GM18502 (cell line): Measurements from ENCODE around the gene RAPGEF4.

ENCODE experiments used
- ATAC-seq: cut with Tn5 transposase; IDR thresholded peaks from one replicate; pipeline ENCODE4 v1.9.1; 2021; ENCODE audit warnings: mild to moderate bottlenecking; ENCODE audit not compliant: unreplicated experiment, poor library complexity

Gene RAPGEF4

DNA sequence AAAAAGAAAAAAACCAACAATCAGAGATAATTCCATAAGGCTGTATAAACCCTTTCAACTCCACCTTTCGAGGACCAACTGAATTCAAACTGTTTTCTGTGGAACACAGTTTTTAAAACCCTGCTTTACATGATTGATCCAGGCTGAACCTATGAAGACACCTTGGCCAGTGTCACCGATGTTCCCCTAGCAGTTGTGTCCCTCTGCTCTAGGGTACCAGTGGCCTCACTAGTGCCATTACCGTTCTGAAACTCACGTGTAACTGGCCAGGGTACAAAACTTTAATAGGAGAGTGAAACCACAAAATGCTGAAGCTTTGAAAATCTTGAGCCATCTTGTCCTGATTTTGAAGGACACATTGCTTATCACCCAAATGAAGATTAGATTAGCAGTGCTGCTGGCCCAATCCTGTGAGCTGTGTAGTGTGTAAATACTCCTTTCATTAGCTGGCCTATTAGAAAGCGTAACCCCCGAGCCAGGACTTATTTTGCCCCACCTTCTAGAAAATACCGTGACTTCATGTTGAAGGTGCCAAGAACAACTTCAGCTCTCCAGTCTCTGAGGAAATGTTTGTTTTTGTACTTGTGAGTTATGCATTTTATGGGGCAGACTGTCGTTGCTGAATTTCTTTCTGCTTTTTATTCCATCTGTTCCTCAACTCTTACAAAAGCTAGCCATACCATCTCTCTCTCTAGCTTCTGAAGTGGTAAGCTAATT, 192.2 kb downstream of the RAPGEF4 start:
- ATAC-seq: no peak

- ATAC-seq: no peak
Measured at GRCh38 chr2:172928756-172929155, 193.1 kb downstream of the RAPGEF4 start.

- ATAC-seq: no peak
Measured at GRCh38 chr2:172929644-172930043, 194.0 kb downstream of the RAPGEF4 start.

DNA sequence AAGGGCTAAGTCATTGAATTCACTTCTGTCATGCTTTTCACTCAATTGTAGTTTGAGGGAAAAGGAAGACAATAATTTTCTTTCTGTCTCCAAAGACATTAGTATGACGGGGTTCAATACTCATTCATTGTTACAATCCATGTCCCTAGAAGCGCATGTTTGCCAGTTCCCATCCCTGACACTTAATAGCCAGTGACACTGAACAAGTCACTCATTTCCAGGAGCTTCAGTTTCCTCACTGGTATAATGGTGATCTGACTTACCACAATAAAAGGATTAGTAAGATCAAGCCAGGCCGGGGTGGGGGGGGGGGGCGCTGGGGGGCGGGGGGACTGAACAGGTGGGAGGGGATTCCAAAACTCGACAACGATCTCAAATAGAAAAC, 195.2 kb downstream of the RAPGEF4 start:
- no peak for ATAC-seq

DNA sequence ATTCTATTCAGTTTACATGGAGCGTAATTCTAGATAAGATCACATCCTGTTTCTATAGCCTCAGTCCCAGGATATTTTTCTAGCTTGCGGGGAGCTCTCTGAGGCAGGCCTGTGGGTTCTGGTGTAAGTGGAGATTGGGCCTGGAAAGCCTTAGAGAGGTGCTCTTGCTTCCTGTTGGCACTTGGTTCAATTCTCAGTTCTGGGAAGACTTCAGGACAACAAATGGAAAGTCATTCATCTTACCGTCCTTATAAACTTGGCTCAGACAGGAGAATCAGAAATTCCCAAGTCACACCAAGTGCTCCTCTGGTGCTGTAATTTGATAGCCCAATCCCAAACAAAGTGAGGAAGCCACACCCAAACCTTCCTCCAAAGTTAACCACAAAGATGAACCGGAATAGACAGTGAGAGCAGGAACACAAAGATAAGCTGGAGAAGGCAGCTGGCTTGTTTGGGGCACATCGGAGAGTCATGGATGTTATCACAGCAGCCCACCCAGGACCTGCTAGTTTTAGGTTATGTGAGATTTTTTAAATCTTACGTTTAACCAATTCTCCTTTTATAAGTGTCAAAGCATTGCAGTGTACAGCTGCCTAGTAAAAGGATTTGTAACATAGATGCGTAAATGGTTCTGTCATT, 195.7 kb downstream of the RAPGEF4 start:
- no peak for ATAC-seq

- ATAC-seq: no peak
Measured at GRCh38 chr2:172931918-172932520, 196.4 kb downstream of the RAPGEF4 start.

GRCh38 chr2:172937884-172938712, 202.5 kb downstream of the RAPGEF4 start:
- ATAC-seq: no peak

GRCh38 chr2:172938713-172939375, 203.2 kb downstream of the RAPGEF4 start:
- ATAC-seq: no peak

- no peak for ATAC-seq
Measured at GRCh38 chr2:172943539-172943938, 207.9 kb downstream of the RAPGEF4 start.

- ATAC-seq: no peak
Measured at GRCh38 chr2:172944022-172944793, 208.6 kb downstream of the RAPGEF4 start.

DNA sequence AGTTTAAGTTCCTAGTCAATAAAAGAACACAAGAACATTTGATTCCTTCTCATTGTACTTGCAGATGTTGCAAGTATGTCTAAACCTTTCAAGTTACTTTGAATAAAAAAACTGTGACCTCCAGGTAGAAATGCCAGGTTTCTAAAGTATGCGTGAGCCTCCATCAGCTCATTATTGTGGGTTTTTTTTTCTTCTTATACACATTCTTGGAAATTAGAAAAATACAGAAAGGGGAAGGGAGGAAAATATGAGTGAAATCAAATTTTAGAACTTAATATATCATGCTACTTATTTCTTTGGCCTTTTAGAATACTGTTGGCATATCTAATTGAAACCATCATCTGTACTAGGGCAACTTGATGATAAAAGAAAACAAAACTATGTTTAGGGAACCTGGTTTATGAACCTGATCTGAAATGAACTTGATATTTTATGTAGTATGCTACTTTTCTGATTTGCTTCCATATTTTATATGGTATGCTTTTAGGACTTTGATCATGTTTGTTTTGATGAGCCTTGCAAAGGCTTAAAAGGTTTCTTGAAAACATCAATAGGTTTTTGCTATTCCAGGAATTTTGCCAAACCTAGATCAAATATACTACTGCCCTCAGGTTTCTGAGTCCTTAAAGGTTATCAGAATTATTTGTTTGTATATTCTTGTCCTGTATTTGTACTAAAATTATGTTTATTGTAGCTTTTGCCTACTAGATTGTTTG, 209.3 kb downstream of the RAPGEF4 start:
- ATAC-seq: no peak

- no peak for ATAC-seq
Measured at GRCh38 chr2:172945510-172945850, 209.8 kb downstream of the RAPGEF4 start.

DNA sequence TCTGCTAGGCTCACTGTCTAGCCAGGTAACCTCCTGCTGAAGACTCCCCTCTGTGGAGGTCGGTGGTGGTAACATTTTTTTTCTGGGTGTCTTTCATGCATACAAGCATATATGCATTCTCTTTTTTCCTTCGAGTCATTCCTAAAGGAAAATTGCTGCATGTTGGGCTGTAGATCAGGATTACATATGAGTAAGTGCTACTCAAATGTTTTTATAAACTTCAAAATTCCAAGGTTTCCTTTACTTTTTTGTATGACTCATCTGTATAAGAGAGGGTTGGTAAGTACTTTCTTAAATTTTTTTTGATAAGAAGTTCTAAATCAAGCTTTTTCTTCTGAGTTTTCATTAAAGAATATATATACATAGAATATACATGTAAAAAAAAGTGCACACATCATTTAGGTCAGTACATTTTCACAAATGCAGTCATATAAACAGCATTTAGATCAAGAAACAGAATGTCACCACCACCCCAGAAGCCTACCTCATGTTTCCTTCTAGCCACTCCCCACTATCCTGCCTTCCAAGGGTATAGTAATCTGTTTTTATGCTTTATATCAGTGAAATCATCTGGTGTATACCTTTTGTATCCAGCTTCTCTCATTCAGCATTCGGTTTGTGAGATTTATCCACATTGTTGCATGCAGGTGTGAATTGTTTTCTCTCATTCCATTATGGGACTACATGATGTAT, 212.0 kb downstream of the RAPGEF4 start:
- ATAC-seq: no peak

DNA sequence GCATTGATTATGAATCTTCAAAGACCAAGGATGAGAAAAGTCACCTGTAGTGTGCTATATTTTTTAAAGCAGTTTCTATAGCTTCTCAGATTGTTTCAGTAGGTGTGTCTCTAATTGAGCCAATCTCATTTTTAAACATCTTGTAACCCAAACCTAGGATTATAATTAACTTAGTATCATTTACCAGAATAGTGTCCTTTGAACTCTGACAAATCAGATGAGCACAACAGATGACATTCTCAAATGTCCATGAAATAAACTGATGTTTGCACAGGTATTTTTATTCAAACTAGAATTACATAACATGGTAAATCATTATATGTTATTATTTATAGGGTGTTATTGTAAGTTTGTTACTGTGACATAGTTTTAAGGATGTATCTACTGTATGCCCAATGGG, 213.9 kb downstream of the RAPGEF4 start:
- no peak for ATAC-seq

GRCh38 chr2:172950565-172950964, 214.9 kb downstream of the RAPGEF4 start:
- no peak for ATAC-seq

- no peak for ATAC-seq
Measured at GRCh38 chr2:172951554-172951953, 215.9 kb downstream of the RAPGEF4 start.

DNA sequence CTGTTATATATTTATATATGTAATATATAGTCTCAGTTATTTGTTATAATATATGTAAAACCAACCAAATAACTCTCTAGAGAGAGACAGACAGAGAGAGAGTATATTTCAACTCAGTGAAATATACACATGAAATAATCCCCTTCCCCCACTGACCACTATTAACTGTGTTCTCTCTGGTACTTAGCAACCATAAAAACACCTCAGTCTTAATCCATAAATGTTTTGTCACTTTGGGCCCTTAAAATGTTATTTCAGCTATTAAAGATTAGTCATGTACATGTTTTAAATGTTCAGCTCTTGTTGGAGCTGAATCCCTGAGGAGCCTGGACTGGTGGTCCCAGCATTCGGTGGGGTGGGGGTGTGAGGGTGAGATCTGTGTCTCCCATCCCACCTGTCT, 217.8 kb downstream of the RAPGEF4 start:
- no peak for ATAC-seq

DNA sequence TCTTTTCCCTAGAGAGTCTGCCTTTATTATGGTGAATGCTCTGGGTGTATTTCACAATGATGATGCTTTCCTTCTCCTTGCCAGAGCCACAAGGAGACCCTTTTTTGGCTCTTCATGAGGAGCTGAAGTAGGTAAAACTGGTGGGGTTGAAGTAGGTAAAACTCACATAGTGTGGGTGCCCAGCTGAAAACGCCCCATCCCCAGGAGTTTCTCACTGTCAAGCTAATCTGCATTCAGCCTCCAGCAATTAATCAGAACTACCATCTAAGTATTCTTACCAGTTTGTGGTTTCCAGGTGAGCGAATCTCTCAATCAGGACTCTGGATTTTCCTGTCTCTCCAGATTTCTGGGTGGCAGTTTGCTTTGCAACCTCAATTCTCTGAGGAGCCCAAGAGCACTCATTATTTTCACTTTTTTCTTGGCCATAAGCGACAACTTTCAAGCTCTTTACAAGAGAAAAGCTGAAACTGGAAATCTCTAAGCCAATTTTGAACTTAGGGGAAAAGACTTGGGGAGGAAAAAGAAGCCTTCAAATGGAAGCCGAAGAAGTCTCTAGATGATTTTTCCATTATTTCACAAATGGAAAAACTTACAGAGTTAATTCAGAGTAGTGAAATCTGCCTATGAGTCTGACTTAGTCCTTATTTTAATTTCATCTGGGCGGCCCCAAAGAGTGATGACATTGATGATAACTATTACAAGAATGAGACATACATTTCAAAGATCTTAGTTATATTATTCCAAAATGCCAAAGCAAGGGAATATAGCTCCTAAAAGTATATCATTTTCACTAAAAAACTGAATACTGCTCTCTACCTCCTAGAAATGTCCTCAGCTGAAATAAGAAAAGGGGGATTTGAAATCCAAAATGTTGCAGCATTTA, 218.6 kb downstream of the RAPGEF4 start:
- no peak for ATAC-seq
